Measurements from ENCODE around the gene SPAG8.

Gene SPAG8

GRCh38 chr9:35829764-35830096 is 17.7 kb upstream of the SPAG8 start:
- peak in 1 of 2 experiments; percentile 38 for DNase-seq
- TF ChIP-seq GATA1 (IDR thresholded peaks at IDR 0.05; ENCODE audit: low read depth, low read length), result no peak
- no peak for TF ChIP-seq POLR2A (IDR thresholded peaks at IDR 0.05; ENCODE audit: low read length)

- DNase-seq, result peak; percentile 94 to 96
- no peak for TF ChIP-seq GATA1 (IDR thresholded peaks at IDR 0.05; ENCODE audit: low read depth, low read length)
- no peak for TF ChIP-seq POLR2A (IDR thresholded peaks at IDR 0.05; ENCODE audit: low read length)
These were observed 17.2 kb upstream of the SPAG8 start, which contains the start of gene TMEM8B for GRCh38 chr9:35829084-35829763. Gene TMEM8B (plus strand): TSS chr9:35829228. CDS start chr9:35829448, 220 bp downstream.

GRCh38 chr9:35828716-35829083 is 16.6 kb upstream of the SPAG8 start, which contains the start of gene FAM221B:
Gene FAM221B (minus strand): TSS chr9:35828732. CDS start chr9:35826161, 2,571 bp downstream.
- no peak for DNase-seq
- TF ChIP-seq POLR2A (IDR thresholded peaks at IDR 0.05; ENCODE audit: low read length), result no peak
- no peak for TF ChIP-seq GATA1 (IDR thresholded peaks at IDR 0.05; ENCODE audit: low read depth, low read length)

- TF ChIP-seq POLR2A (IDR thresholded peaks at IDR 0.05; ENCODE audit: low read length) (no peak), GATA1 (IDR thresholded peaks at IDR 0.05; ENCODE audit: low read depth, low read length) (no peak)
- no peak for DNase-seq
These were observed 15.4 kb upstream of the SPAG8 start for GRCh38 chr9:35827486-35827885.

GRCh38 chr9:35826071-35826701 is 14.1 kb upstream of the SPAG8 start:
- DNase-seq, result peak; percentile 68 to 78
- TF ChIP-seq POLR2A (IDR thresholded peaks at IDR 0.05; ENCODE audit: low read length), result no peak
- no peak for TF ChIP-seq GATA1 (IDR thresholded peaks at IDR 0.05; ENCODE audit: low read depth, low read length)

- no peak for DNase-seq
- no peak for TF ChIP-seq GATA1 (IDR thresholded peaks at IDR 0.05; ENCODE audit: low read depth, low read length)
- TF ChIP-seq POLR2A (IDR thresholded peaks at IDR 0.05; ENCODE audit: low read length), result no peak
These were observed 10.9 kb upstream of the SPAG8 start for GRCh38 chr9:35822926-35823325.

- DNase-seq, result peak in 1 of 2 experiments; percentile 17
- TF ChIP-seq GATA1 (IDR thresholded peaks at IDR 0.05; ENCODE audit: low read depth, low read length), result no peak
- no peak for TF ChIP-seq POLR2A (IDR thresholded peaks at IDR 0.05; ENCODE audit: low read length)
These were observed 8.0 kb upstream of the SPAG8 start for GRCh38 chr9:35820076-35820475.

GRCh38 chr9:35818341-35818740 is 6.3 kb upstream of the SPAG8 start:
- no peak for TF ChIP-seq POLR2A (IDR thresholded peaks at IDR 0.05; ENCODE audit: low read length)
- TF ChIP-seq GATA1 (IDR thresholded peaks at IDR 0.05; ENCODE audit: low read depth, low read length), result no peak
- no peak for DNase-seq

GRCh38 chr9:35816708-35817107 is 4.6 kb upstream of the SPAG8 start:
- DNase-seq, result no peak
- TF ChIP-seq POLR2A (IDR thresholded peaks at IDR 0.05; ENCODE audit: low read length), result no peak
- no peak for TF ChIP-seq GATA1 (IDR thresholded peaks at IDR 0.05; ENCODE audit: low read depth, low read length)

GRCh38 chr9:35814841-35815543 is 2.9 kb upstream of the SPAG8 start, which contains the start of gene HINT2:
Gene HINT2 (minus strand): TSS chr9:35815042. CDS start chr9:35814979, 63 bp downstream.
- TF ChIP-seq POLR2A (IDR thresholded peaks at IDR 0.05; ENCODE audit: low read length) (peak; percentile 88), GATA1 (IDR thresholded peaks at IDR 0.05; ENCODE audit: low read depth, low read length) (no peak)
- peak; percentile 97 to 98 for DNase-seq

GRCh38 chr9:35814106-35814840 is 2.2 kb upstream of the SPAG8 start:
- TF ChIP-seq GATA1 (IDR thresholded peaks at IDR 0.05; ENCODE audit: low read depth, low read length), result no peak
- no peak for TF ChIP-seq POLR2A (IDR thresholded peaks at IDR 0.05; ENCODE audit: low read length)
- DNase-seq, result peak; percentile 80 to 81

GRCh38 chr9:35813434-35814105 is 1.5 kb upstream of the SPAG8 start:
- DNase-seq, result peak; percentile 58 to 75
- TF ChIP-seq GATA1 (IDR thresholded peaks at IDR 0.05; ENCODE audit: low read depth, low read length) (no peak), POLR2A (IDR thresholded peaks at IDR 0.05; ENCODE audit: low read length) (no peak)

- DNase-seq, result no peak
- TF ChIP-seq GATA1 (IDR thresholded peaks at IDR 0.05; ENCODE audit: low read depth, low read length) (no peak), POLR2A (IDR thresholded peaks at IDR 0.05; ENCODE audit: low read length) (no peak)
These were observed 559 bp downstream of the SPAG8 start for GRCh38 chr9:35811381-35812024.

All from erythroblast (primary cell).